Measurements from ENCODE around the gene SETD2. TPM values are rescaled to one million over a fixed set of nuclear protein-coding genes. Genes with fewer than 3 reads are reported as not detected.
A peak's percentile ranks its signal among the peaks of the same experiment; 100 is the strongest.

The SETD2 gene
- total RNA-seq, 1 experiment from 2014 or later: 60.8 TPM

DNA sequence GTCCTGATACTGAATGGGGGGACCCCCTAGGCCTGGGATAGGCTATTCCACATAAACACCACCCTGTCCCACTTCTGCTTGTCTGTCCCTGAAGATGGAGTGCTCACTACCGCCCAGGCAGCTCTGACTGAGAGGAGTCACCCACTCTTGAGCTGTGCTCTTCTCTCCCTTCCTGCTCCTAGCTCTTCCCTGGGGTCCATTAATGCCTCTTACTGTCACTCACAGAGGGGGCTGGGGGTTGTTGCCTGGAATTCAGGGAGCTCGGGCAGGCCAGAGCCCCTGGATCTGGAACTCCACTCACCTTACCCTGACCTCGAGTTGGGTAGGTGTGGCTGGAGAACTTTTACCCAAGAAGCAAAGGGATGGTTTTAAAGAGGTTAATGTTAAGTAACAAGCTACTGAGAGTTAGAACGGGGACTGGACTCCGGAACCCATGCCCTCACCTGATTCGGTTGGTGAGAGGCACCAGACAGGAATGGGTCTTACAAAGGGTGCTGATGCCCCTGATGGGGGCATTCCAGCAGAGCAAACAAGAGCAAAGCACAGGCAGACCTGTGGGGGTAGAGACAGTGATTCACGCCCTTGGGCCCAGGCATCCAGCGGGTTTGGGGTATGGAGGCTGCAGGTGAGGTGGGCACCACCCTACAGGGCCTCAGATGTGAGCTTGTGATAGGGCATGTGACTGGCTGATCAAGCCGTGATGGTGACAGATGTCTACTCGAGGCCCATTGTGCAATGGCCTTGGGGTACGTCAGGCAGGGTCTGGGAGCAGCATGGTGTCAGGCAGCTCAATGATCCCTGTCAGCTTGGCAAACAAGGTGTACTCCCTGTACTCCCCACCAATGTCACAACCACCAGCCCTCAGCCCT lies 179.1 kb downstream of the SETD2 start:
- H3K4me2 ChIP-seq (ENCODE audit: insufficient read depth, insufficient read length, low read length): no peak overlapping the region
- H3K27me3 ChIP-seq (ENCODE audit: insufficient read depth, low read length): peaks cover 4% of the 10 kb centered on the region; the same call in 1 of the 2 replicates
- H3K23ac ChIP-seq (ENCODE audit: insufficient read length, low read depth, low read length): no peak overlapping the region
- WGBS (ENCODE audit: extremely low coverage, insufficient read length, low lambda C conversion rate): no CpG with 5 or more reads among the region's 11 CpGs
- H4K20me1 ChIP-seq (ENCODE audit: control insufficient read depth, insufficient read depth, insufficient read length): no peaks in the 10 kb centered on the region
- no peaks in the 10 kb centered on the region for H3K79me1 ChIP-seq (ENCODE audit: insufficient read depth, low read depth, low read length, poor library complexity, severe bottlenecking)
- H4K91ac ChIP-seq (ENCODE audit: insufficient read length, low read depth, low read length): no peak overlapping the region
- H3K23me2 ChIP-seq (ENCODE audit: insufficient read length, low read depth, low read length, poor library complexity, severe bottlenecking): no peaks in the 10 kb centered on the region
- peak overlapping the region in 1 of 3 experiments; percentile 81; a peak in 2 of 7 replicates for H3K27ac Mint-ChIP-seq
- H3T11ph ChIP-seq (ENCODE audit: low read length): no peak overlapping the region
- H3K4me3 Mint-ChIP-seq: no peak overlapping the region
- H3K14ac ChIP-seq (ENCODE audit: insufficient read depth, low read length): no peak overlapping the region
- H3K9ac ChIP-seq (ENCODE audit: extremely low read depth, insufficient read length, low read length): no peak overlapping the region
- H3K79me2 ChIP-seq (ENCODE audit: insufficient read depth, low read length): peaks cover 4% of the 10 kb centered on the region; the same call in 1 of the 2 replicates
- H3K4me1 ChIP-seq (ENCODE audit: insufficient read depth, low read length): peaks cover 7% of the 10 kb centered on the region; the same call in 1 of the 2 replicates
- H3K4me1 Mint-ChIP-seq: peaks cover 45 to 54% of the 10 kb centered on the region in 2 experiments
- no peak overlapping the region for H3K27ac ChIP-seq (ENCODE audit: insufficient read length, low read depth, low read length)
- no peak overlapping the region for H4K5ac ChIP-seq (ENCODE audit: insufficient read length, low read depth, low read length)
- H3K27me3 Mint-ChIP-seq (ENCODE audit: low read depth): peaks cover 3% of the 10 kb centered on the region; the same call in 1 of the 2 replicates
- H3K9me3 Mint-ChIP-seq: no peaks in the 10 kb centered on the region
- no peak overlapping the region for H2BK20ac ChIP-seq (ENCODE audit: low read depth, low read length, poor library complexity, severe bottlenecking)
- no peak overlapping the region for H2AK5ac ChIP-seq (ENCODE audit: insufficient read length, low read length)
- H2BK12ac ChIP-seq (ENCODE audit: insufficient read length, low read depth, low read length): no peak overlapping the region
- no peak overlapping the region for H2AFZ ChIP-seq (ENCODE audit: low read length)
- peaks cover 5 to 14% (median 8%) of the 10 kb centered on the region in 3 experiments for H3K36me3 Mint-ChIP-seq (ENCODE audit: insufficient read depth in 1 of 3, low read depth in 3 of 3)
- no peak overlapping the region for H2BK5ac ChIP-seq (ENCODE audit: insufficient read length, low read length)
- no peak overlapping the region for H4K8ac ChIP-seq (replicated peaks; ENCODE audit: insufficient read length, low read depth, low read length)
- H2BK15ac ChIP-seq (ENCODE audit: low read depth, low read length): no peak overlapping the region
- no peak overlapping the region for H3K4ac ChIP-seq (ENCODE audit: low read depth, low read length)
- H3K56ac ChIP-seq (ENCODE audit: insufficient read length, low read depth, low read length): no peak overlapping the region
- no peak overlapping the region for H2BK120ac ChIP-seq (ENCODE audit: low read depth, low read length, poor library complexity, severe bottlenecking)
- no peak overlapping the region for H3K18ac ChIP-seq (ENCODE audit: insufficient read length, low read depth, low read length)
- no peak for DNase-seq
- H3K9me3 ChIP-seq (ENCODE audit: control insufficient read depth, low read depth, low read length): no peaks in the 10 kb centered on the region
- TF ChIP-seq, protein P1, sequence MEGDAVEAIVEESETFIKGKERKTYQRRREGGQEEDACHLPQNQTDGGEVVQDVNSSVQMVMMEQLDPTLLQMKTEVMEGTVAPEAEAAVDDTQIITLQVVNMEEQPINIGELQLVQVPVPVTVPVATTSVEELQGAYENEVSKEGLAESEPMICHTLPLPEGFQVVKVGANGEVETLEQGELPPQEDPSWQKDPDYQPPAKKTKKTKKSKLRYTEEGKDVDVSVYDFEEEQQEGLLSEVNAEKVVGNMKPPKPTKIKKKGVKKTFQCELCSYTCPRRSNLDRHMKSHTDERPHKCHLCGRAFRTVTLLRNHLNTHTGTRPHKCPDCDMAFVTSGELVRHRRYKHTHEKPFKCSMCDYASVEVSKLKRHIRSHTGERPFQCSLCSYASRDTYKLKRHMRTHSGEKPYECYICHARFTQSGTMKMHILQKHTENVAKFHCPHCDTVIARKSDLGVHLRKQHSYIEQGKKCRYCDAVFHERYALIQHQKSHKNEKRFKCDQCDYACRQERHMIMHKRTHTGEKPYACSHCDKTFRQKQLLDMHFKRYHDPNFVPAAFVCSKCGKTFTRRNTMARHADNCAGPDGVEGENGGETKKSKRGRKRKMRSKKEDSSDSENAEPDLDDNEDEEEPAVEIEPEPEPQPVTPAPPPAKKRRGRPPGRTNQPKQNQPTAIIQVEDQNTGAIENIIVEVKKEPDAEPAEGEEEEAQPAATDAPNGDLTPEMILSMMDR (conservative IDR thresholded peaks at IDR 0.05): no peak

Measured in H9 (cell line).